SU-DHL-6 (cell line): Measurements from ENCODE around the gene CEP63.

ENCODE experiments used
- H2AFZ ChIP-seq: fragments of 200-600 bp; sonication (generic); 2 replicates; pipeline ENCODE4 v1.6.1; 2014; ENCODE audit warnings: low read depth, mild to moderate bottlenecking, moderate library complexity, mixed read lengths, antibody characterized with exemption, low read length; ENCODE audit not compliant: severe bottlenecking
- H3F3A ChIP-seq: fragments of 200-600 bp; shearing (Covaris generic); 2 replicates; pipeline ENCODE4 v1.6.0; 2016; ENCODE audit warnings: antibody characterized with exemption, mild to moderate bottlenecking; ENCODE audit not compliant: insufficient read depth
- H3K27ac ChIP-seq: fragments of 200-600 bp; sonication (generic); 2 replicates; pipeline ENCODE4 v1.5.1; 2016; ENCODE audit warnings: low read depth, mild to moderate bottlenecking, low read length, moderate library complexity, mixed read lengths
- H3K27me3 ChIP-seq: fragments of 200-600 bp; sonication (generic), shearing (Covaris generic); 2 replicates; pipeline ENCODE4 v1.6.0; 2014; ENCODE audit warnings: mild to moderate bottlenecking, low read length
- H3K36me3 ChIP-seq: fragments of 200-600 bp; sonication (generic); 2 replicates; pipeline ENCODE4 v1.6.1; 2014; ENCODE audit warnings: mild to moderate bottlenecking, low read length, mixed read lengths
- H3K4me2 ChIP-seq: fragments of 300-600, 200-600 bp; shearing (Covaris generic), sonication (generic); 2 replicates; pipeline ENCODE4 v1.6.0; 2014; ENCODE audit warnings: low read length, low read depth, mild to moderate bottlenecking; ENCODE audit not compliant: poor library complexity, severe bottlenecking
- H3K4me3 ChIP-seq: fragments of 200-600 bp; sonication (generic); 2 replicates; pipeline ENCODE4 v1.5.1; 2014; ENCODE audit warnings: antibody characterized with exemption, low read length, mild to moderate bottlenecking, mixed read lengths; ENCODE audit not compliant: insufficient read depth, poor library complexity, severe bottlenecking
- H3K79me2 ChIP-seq: fragments of 200-600 bp; sonication (generic); 2 replicates; pipeline ENCODE4 v1.6.1; 2014; ENCODE audit warnings: mild to moderate bottlenecking, low read length, moderate library complexity; ENCODE audit not compliant: insufficient read depth
- H3K9ac ChIP-seq: fragments of 200-600 bp; sonication (generic); 2 replicates; pipeline ENCODE4 v1.7.0; 2014; ENCODE audit warnings: mild to moderate bottlenecking, low read length
- H3K9me2 ChIP-seq: fragments of 200-600 bp; sonication (generic); replicated peaks from 2 replicates; pipeline ENCODE4 v1.6.1; 2014; ENCODE audit warnings: low read length; ENCODE audit not compliant: insufficient read depth
- H3K9me3 ChIP-seq: fragments of 200-600 bp; sonication (generic); 2 replicates; pipeline ENCODE4 v1.6.1; 2014; ENCODE audit warnings: low read length, mixed read lengths; ENCODE audit not compliant: insufficient read depth
- H4K20me1 ChIP-seq: fragments of 200-600 bp; sonication (generic); 2 replicates; pipeline ENCODE4 v1.6.1; 2014; ENCODE audit warnings: low read depth, mild to moderate bottlenecking, antibody characterized with exemption, low read length, moderate library complexity, mixed read lengths
- EZH2phosphoT487 ChIP-seq: fragments of 200-600 bp; sonication (generic), shearing (Covaris generic); conservative IDR thresholded peaks from 2 replicates; pipeline ENCODE4 v1.6.1; 2018; ENCODE audit warnings: mild to moderate bottlenecking, antibody characterized with exemption, low read length, moderate library complexity, mixed read lengths
- TF ChIP-seq, protein P1 (sequence below): fragments of 200-600 bp; sonication (generic); IDR thresholded peaks from one replicate; pipeline ENCODE4 v1.5.1; 2017; ENCODE audit warnings: antibody characterized with exemption, mild to moderate bottlenecking, low read length, moderate library complexity; ENCODE audit not compliant: insufficient read depth, poor library complexity, severe bottlenecking

Gene CEP63

DNA sequence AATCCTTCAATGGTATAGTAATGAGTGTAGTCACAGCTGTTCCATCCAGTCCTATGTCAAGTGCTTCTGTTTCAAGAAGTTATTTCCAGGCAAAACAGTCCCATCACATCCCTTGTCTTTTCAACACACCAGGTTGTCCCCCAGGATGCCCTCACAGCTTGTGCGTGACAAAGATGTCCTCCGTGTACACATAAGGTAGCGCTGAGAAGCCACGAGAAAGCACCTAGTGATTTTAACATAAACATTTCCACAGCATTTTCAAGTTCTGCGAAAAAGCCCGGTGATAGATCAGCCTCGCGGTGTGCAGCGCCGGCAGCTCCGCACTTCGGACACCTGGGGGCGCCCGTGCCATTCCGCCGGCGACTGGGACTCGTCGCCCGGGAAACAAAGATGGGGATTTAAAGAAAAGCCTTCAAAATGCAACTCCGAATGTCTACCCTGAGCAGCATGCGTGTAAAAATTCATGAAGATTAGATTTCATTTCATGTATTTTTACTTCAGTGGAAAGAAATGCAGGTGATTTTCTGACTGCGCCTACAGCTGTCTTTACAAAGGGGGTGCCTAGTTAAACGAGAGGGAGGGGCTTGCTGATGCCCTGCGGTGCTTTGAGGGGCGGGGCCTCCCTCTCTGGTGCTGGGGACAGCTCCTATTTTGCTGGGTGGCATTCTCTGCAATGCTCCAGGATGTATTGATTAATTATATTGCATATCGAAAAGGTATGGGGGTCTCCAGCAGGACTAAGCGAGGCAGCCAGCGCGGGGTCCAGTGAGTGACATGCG is 115.0 kb downstream of the CEP63 start:
- Histone ChIP-seq H3K79me2 (no peaks in the 10 kb centered on the region), H3K4me2 (no peak overlapping the region), H3K27me3 (no peaks in the 10 kb centered on the region), H3K27ac (no peak overlapping the region), H3K9me2 (no peaks in the 10 kb centered on the region), H3F3A (no peaks in the 10 kb centered on the region), H3K9me3 (no peaks in the 10 kb centered on the region), H3K9ac (no peak overlapping the region), H3K4me3 (no peak overlapping the region), H4K20me1 (no peaks in the 10 kb centered on the region), H2AFZ (no peak overlapping the region), H3K36me3 (no peaks in the 10 kb centered on the region)
- TF ChIP-seq EZH2phosphoT487, result no peak
- TF ChIP-seq, protein P1, sequence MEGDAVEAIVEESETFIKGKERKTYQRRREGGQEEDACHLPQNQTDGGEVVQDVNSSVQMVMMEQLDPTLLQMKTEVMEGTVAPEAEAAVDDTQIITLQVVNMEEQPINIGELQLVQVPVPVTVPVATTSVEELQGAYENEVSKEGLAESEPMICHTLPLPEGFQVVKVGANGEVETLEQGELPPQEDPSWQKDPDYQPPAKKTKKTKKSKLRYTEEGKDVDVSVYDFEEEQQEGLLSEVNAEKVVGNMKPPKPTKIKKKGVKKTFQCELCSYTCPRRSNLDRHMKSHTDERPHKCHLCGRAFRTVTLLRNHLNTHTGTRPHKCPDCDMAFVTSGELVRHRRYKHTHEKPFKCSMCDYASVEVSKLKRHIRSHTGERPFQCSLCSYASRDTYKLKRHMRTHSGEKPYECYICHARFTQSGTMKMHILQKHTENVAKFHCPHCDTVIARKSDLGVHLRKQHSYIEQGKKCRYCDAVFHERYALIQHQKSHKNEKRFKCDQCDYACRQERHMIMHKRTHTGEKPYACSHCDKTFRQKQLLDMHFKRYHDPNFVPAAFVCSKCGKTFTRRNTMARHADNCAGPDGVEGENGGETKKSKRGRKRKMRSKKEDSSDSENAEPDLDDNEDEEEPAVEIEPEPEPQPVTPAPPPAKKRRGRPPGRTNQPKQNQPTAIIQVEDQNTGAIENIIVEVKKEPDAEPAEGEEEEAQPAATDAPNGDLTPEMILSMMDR, result peak; percentile 86

DNA sequence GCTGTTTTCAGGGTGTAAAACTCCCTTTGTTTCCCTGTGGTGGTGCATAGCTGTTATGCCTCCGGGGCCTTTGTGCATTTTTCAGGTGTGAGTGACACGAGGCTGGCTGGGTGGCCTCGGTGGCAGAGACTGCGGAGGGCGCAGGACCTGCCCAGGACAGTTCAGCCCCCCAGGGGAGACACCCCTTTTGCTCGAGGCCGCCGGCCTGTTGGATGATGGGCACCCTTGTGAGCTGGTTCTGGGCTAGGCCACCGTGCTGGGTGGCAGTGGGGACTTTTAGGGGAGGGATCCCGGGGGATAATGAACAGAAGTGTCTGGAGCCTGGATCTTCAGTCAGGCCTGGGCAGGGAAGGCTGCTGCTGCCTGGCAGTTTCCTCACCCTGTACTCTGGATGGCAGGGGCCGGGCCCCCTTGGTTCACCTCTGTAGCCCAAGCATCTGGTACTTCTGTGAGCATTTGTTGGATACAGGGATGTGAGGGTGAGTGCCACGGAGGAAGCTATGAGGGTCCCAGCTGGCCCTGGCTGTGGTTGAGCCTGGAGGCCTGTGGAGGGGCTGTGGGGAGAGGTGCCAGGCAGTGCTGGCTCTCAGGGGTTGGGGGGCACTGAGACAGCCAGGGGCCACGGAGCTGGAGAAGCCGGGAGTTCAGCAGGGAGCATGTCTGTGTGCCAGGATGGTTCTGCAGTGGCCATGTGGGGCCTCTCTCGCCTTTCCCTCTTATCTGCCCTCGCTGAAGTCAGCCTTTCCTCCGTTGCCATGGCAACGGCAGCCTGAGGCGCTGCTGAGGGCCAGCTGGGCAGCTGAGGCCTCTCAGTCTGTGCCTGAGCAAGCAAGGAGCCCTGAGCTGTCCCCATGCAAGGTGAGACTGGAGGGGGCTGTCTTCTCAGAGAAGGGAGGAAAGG is 115.9 kb downstream of the CEP63 start:
- Histone ChIP-seq H3K36me3 (no peaks in the 10 kb centered on the region), H3K27ac (no peak overlapping the region), H4K20me1 (no peaks in the 10 kb centered on the region), H3K27me3 (no peaks in the 10 kb centered on the region), H3K79me2 (no peaks in the 10 kb centered on the region), H3F3A (no peaks in the 10 kb centered on the region), H3K4me2 (no peak overlapping the region), H3K9me2 (no peaks in the 10 kb centered on the region), H3K4me3 (no peak overlapping the region), H2AFZ (no peak overlapping the region), H3K9me3 (no peaks in the 10 kb centered on the region), H3K9ac (no peak overlapping the region)
- TF ChIP-seq EZH2phosphoT487, result no peak
- TF ChIP-seq, protein P1, result no peak

DNA sequence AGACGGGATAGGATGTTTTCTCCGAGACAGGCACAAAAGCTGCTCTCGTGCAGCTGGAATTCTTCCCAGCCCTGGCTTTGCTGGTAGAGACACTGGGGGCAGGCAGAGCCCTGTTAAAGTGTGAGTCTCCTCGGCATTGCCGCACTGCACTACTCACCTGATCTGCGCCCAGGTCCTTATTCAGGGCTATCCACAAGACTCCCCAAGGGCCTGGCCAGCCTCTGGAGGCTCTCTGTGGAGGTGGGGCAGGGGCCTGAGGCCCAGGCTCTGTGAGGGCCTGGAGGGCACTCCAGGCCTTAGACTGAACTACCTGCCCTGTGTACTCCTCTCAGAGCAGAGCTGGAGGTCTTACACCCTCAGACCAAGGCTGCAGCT is 116.6 kb downstream of the CEP63 start:
- no peak overlapping the region for H3K4me3 ChIP-seq
- no peaks in the 10 kb centered on the region for H3K9me3 ChIP-seq
- no peaks in the 10 kb centered on the region for H4K20me1 ChIP-seq
- TF ChIP-seq, protein P1, result no peak
- no peak for TF ChIP-seq EZH2phosphoT487
- no peaks in the 10 kb centered on the region for H3K27me3 ChIP-seq
- H3K4me2 ChIP-seq, result no peak overlapping the region
- H3K27ac ChIP-seq, result no peak overlapping the region
- no peaks in the 10 kb centered on the region for H3K36me3 ChIP-seq
- H3K9ac ChIP-seq, result no peak overlapping the region
- no peak overlapping the region for H2AFZ ChIP-seq
- H3K79me2 ChIP-seq, result no peaks in the 10 kb centered on the region
- H3K9me2 ChIP-seq, result no peaks in the 10 kb centered on the region
- no peaks in the 10 kb centered on the region for H3F3A ChIP-seq
